CD4-positive, alpha-beta T cell treated with Interleukin-4 for 4 hours (primary cell): ENCODE data around the gene RPS3.

Source experiments
- DNase-seq: peaks from one replicate; pipeline ENCODE4 v3.0.0-alpha.2; 2020

RPS3 gene

GRCh38 chr11:75421035-75421602 lies 21.8 kb downstream of the RPS3 start:
- no peak for DNase-seq

GRCh38 chr11:75421902-75422247 lies 22.6 kb downstream of the RPS3 start:
- DNase-seq = no peak

- DNase-seq = no peak
Observed at GRCh38 chr11:75422248-75423231, 23.2 kb downstream of the RPS3 start.

GRCh38 chr11:75423721-75424120 lies 24.4 kb downstream of the RPS3 start:
- DNase-seq = no peak

GRCh38 chr11:75424396-75424795 lies 25.1 kb downstream of the RPS3 start:
- no peak for DNase-seq

GRCh38 chr11:75425422-75425821 lies 26.1 kb downstream of the RPS3 start:
- no peak for DNase-seq

GRCh38 chr11:75426720-75427086 lies 27.4 kb downstream of the RPS3 start:
- DNase-seq = no peak

- DNase-seq = no peak
Observed at GRCh38 chr11:75427181-75427580, 27.9 kb downstream of the RPS3 start.

- DNase-seq = peak; percentile 66
Observed at GRCh38 chr11:75428281-75428724, 29.0 kb downstream of the RPS3 start.

- DNase-seq = no peak
Observed at GRCh38 chr11:75428989-75429640, 29.8 kb downstream of the RPS3 start.

- DNase-seq = no peak
Observed at GRCh38 chr11:75429641-75429901, 30.3 kb downstream of the RPS3 start.

- DNase-seq = peak; percentile 62
Observed at GRCh38 chr11:75429902-75430713, 30.8 kb downstream of the RPS3 start.

- no peak for DNase-seq
Observed at GRCh38 chr11:75430714-75431532, 31.6 kb downstream of the RPS3 start.

GRCh38 chr11:75431533-75432525 lies 32.5 kb downstream of the RPS3 start:
- no peak for DNase-seq

GRCh38 chr11:75432911-75433321 lies 33.6 kb downstream of the RPS3 start, which contains the start of gene KLHL35:
Gene KLHL35, minus strand, starts transcription at chr11:75433203. Its CDS starts 2,574 bp downstream, at chr11:75430629.
- no peak for DNase-seq

GRCh38 chr11:75433443-75433842 lies 34.1 kb downstream of the RPS3 start:
- no peak for DNase-seq

GRCh38 chr11:75434051-75434450 lies 34.7 kb downstream of the RPS3 start:
- DNase-seq = no peak

GRCh38 chr11:75434886-75435570 lies 35.7 kb downstream of the RPS3 start:
- no peak for DNase-seq

GRCh38 chr11:75435571-75435925 lies 36.2 kb downstream of the RPS3 start:
- no peak for DNase-seq

GRCh38 chr11:75436806-75437205 lies 37.5 kb downstream of the RPS3 start:
- DNase-seq = no peak
